Mesenchymal stem cell (in vitro differentiated cells and primary cell): ENCODE data around the gene GAGE10.

Experiments
- DNase-seq: peaks from one replicate; pipeline ENCODE4 v3.0.0-alpha.2; 2013
- H2AFZ ChIP-seq: one replicate; pipeline ENCODE4 v1.6.1; 2013; ENCODE audit warnings: low read depth, mild to moderate bottlenecking, control low read depth, inconsistent platforms, low read length, moderate library complexity
- H2AK5ac ChIP-seq: 2 replicates; pipeline ENCODE4 v1.6.1; 2013; ENCODE audit warnings: low read length, moderate library complexity, mild to moderate bottlenecking, inconsistent platforms; ENCODE audit not compliant: severe bottlenecking
- H2BK120ac ChIP-seq: one replicate; pipeline ENCODE4 v1.6.1; 2013; ENCODE audit warnings: low read depth, mild to moderate bottlenecking, inconsistent platforms, low read length, moderate library complexity
- H2BK12ac ChIP-seq, 2 experiments: one replicate each; pipeline ENCODE4 v1.6.1; 2013; ENCODE audit warnings: inconsistent platforms in 2 of 2, low read length in 2 of 2, mild to moderate bottlenecking in 2 of 2, moderate library complexity in 2 of 2, control low read depth in 1 of 2
- H2BK15ac ChIP-seq: one replicate; pipeline ENCODE4 v1.6.1; 2013; ENCODE audit warnings: mild to moderate bottlenecking, low read depth, inconsistent platforms; ENCODE audit not compliant: poor library complexity, severe bottlenecking
- H2BK5ac ChIP-seq: 2 replicates; pipeline ENCODE4 v1.6.1; 2013; ENCODE audit warnings: low read depth, mild to moderate bottlenecking, low read length, control low read depth, inconsistent platforms; ENCODE audit not compliant: poor library complexity, severe bottlenecking
- H3K14ac ChIP-seq, 2 experiments: one replicate each; pipeline ENCODE4 v1.6.1; 2013; ENCODE audit warnings: inconsistent platforms in 2 of 2, low read length in 2 of 2, control low read depth in 1 of 2, mild to moderate bottlenecking in 1 of 2, moderate library complexity in 1 of 2
- H3K18ac ChIP-seq, 2 experiments: one replicate each; pipeline ENCODE4 v1.6.1; 2013; ENCODE audit warnings: inconsistent platforms in 2 of 2, low read length in 2 of 2, control low read depth in 1 of 2, low read depth in 1 of 2, mild to moderate bottlenecking in 1 of 2
- H3K23ac ChIP-seq, 2 experiments: one replicate each; pipeline ENCODE4 v1.6.1; 2013; ENCODE audit warnings: inconsistent platforms in 2 of 2, low read length in 2 of 2, mild to moderate bottlenecking in 2 of 2, moderate library complexity in 2 of 2, control low read depth in 1 of 2
- H3K27ac ChIP-seq: 2 replicates; pipeline ENCODE4 v1.5.1; 2013; ENCODE audit warnings: mild to moderate bottlenecking, moderate library complexity, low read length, control low read depth, inconsistent platforms; ENCODE audit not compliant: poor library complexity, severe bottlenecking
- H3K27me3 ChIP-seq, 2 experiments: 2 replicates each; pipeline versions ENCODE4 v1.6.1 to v1.7.0; 2013; ENCODE audit warnings: low read length in 2 of 2, mild to moderate bottlenecking in 2 of 2, moderate library complexity in 2 of 2, control low read depth in 1 of 2, inconsistent platforms in 1 of 2; ENCODE audit not compliant: control insufficient read depth in 1 of 2, insufficient read depth in 1 of 2
- H3K36me3 ChIP-seq, 2 experiments: 2 replicates each; pipeline versions ENCODE4 v1.6.1 to v1.7.0; 2013; ENCODE audit warnings: low read length in 2 of 2, control low read depth in 1 of 2, inconsistent platforms in 1 of 2, low read depth in 1 of 2, mild to moderate bottlenecking in 1 of 2; ENCODE audit not compliant: insufficient read depth in 2 of 2, control insufficient read depth in 1 of 2
- H3K4ac ChIP-seq, 2 experiments: one replicate each; pipeline ENCODE4 v1.6.1; 2013; ENCODE audit warnings: inconsistent platforms in 2 of 2, low read length in 2 of 2, mild to moderate bottlenecking in 2 of 2, moderate library complexity in 2 of 2, control low read depth in 1 of 2, low read depth in 1 of 2
- H3K4me1 ChIP-seq: 2 replicates; pipeline ENCODE4 v1.6.1; 2013; ENCODE audit warnings: low read depth, low read length, control low read depth; ENCODE audit not compliant: control insufficient read depth, insufficient read depth
- H3K4me2 ChIP-seq: 2 replicates; pipeline ENCODE4 v1.6.1; 2013; ENCODE audit warnings: low read length, mild to moderate bottlenecking, inconsistent platforms; ENCODE audit not compliant: poor library complexity, severe bottlenecking
- H3K4me3 ChIP-seq, 2 experiments: 2 replicates each; pipeline versions ENCODE4 v1.5.1 to v1.7.0; 2013; ENCODE audit warnings: low read length in 2 of 2, mild to moderate bottlenecking in 2 of 2, control low read depth in 1 of 2, low read depth in 1 of 2; ENCODE audit not compliant: insufficient read depth in 1 of 2
- H3K79me1 ChIP-seq: replicated peaks from 2 replicates; pipeline ENCODE4 v1.6.1; 2013; ENCODE audit warnings: mild to moderate bottlenecking, control low read depth, low read length, inconsistent platforms; ENCODE audit not compliant: poor library complexity, severe bottlenecking
- H3K9ac ChIP-seq: 2 replicates; pipeline ENCODE4 v1.7.0; 2013; ENCODE audit warnings: mild to moderate bottlenecking, low read length, moderate library complexity
- H3K9me3 ChIP-seq: 2 replicates; pipeline ENCODE4 v1.7.0; 2013; ENCODE audit warnings: mild to moderate bottlenecking, low read length; ENCODE audit not compliant: control insufficient read depth
- H4K8ac ChIP-seq: one replicate; pipeline ENCODE4 v1.6.1; 2013; ENCODE audit warnings: inconsistent platforms, mild to moderate bottlenecking, low read length, moderate library complexity
- H4K91ac ChIP-seq: one replicate; pipeline ENCODE4 v1.6.1; 2013; ENCODE audit warnings: mild to moderate bottlenecking, low read length, inconsistent platforms
- WGBS: methylation state at CpG from one replicate; pipeline ENCODE4 v1.1.7; 2013; ENCODE audit warnings: mixed read lengths; 5-methylcytosine and 5-hydroxymethylcytosine counted together

GAGE10 gene

DNA sequence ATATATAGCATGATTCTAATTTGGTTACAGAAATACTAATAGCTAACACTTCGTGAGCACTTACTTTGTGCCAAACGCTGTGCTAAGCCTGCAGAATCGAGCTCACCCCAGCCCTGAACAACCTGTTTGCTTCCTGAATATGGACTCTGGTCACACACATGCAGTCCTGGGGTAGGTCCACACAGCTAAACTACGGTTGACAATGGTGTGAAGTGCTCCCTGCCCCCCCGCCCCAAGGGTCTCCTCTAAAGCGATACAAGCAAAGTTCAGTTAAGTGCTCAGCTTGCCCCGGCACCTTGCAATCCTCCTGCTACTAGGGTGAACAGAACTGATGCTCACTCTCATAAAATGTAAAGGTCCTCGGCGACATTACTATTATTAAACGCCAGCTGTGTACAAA, 39.8 kb upstream of the GAGE10 start:
- Histone ChIP-seq H2BK12ac (no peak overlapping the region), H3K9me3 (peaks cover 4% of the 10 kb centered on the region), H2AK5ac (no peak overlapping the region), H2BK120ac (no peak overlapping the region), H2BK5ac (no peak overlapping the region), H2AFZ (no peak overlapping the region), H3K4me1 (peaks cover 2% of the 10 kb centered on the region), H3K14ac (no peak overlapping the region), H3K4me3 (no peak overlapping the region), H3K4ac (no peak overlapping the region), H2BK15ac (no peak overlapping the region), H3K27ac (no peak overlapping the region), H3K4me2 (no peak overlapping the region), H3K36me3 (no peaks in the 10 kb centered on the region), H3K27me3 (peaks cover 0 to 25% of the 10 kb centered on the region in 2 experiments), H3K23ac (no peak overlapping the region), H4K91ac (no peak overlapping the region), H3K79me1 (no peaks in the 10 kb centered on the region), H3K18ac (no peak overlapping the region), H3K9ac (no peak overlapping the region), H4K8ac (no peak overlapping the region)
- WGBS = 89% methylated on average over 10 of the region's 10 CpGs
- no peak for DNase-seq

DNA sequence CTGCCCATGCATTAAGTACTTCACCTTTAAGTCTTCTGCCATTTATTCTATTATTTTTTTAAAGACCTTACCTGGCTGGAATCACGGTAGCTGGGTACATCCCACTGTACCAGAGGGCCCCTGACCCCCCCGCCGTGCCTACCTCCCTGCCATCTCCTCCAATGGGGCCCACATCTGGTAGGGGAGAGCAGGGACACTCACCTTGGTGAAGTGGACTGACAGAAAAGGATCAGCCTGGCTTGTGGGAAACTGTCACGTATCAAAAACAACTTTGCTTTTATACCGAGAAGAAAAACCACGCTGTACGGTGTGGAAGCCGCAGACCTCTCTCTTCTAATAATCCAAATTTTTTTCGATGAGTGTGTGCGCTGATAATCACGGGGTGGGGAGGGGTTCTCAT, 39.0 kb upstream of the GAGE10 start, which contains the start of gene FOXP3:
FOXP3 (minus strand) TSS at position 251 of the 400 bp plus-strand sequence. CDS start 6,205 bp downstream, outside the sequence.
- Histone ChIP-seq H3K4me1 (peaks cover 2% of the 10 kb centered on the region), H2BK5ac (no peak within 1 kb of the TSS), H4K91ac (no peak within 1 kb of the TSS), H2BK12ac (no peak within 1 kb of the TSS), H3K9ac (no peak within 1 kb of the TSS), H3K9me3 (peaks cover 4% of the 10 kb centered on the region), H2BK120ac (no peak within 1 kb of the TSS), H3K4me2 (no peak within 1 kb of the TSS), H3K4me3 (no peak within 1 kb of the TSS), H3K23ac (no peak within 1 kb of the TSS), H3K27me3 (peaks cover 0 to 22% of the 10 kb centered on the region in 2 experiments), H2AFZ (no peak within 1 kb of the TSS), H3K36me3 (no peaks in the 10 kb centered on the region), H3K18ac (no peak within 1 kb of the TSS), H2AK5ac (no peak within 1 kb of the TSS), H3K27ac (no peak within 1 kb of the TSS), H3K4ac (no peak within 1 kb of the TSS), H2BK15ac (no peak within 1 kb of the TSS), H4K8ac (no peak within 1 kb of the TSS), H3K79me1 (no peaks in the 10 kb centered on the region), H3K14ac (no peak within 1 kb of the TSS)
- WGBS = 79% methylated on average over 3 of the region's 11 CpGs
- DNase-seq = no peak

DNA sequence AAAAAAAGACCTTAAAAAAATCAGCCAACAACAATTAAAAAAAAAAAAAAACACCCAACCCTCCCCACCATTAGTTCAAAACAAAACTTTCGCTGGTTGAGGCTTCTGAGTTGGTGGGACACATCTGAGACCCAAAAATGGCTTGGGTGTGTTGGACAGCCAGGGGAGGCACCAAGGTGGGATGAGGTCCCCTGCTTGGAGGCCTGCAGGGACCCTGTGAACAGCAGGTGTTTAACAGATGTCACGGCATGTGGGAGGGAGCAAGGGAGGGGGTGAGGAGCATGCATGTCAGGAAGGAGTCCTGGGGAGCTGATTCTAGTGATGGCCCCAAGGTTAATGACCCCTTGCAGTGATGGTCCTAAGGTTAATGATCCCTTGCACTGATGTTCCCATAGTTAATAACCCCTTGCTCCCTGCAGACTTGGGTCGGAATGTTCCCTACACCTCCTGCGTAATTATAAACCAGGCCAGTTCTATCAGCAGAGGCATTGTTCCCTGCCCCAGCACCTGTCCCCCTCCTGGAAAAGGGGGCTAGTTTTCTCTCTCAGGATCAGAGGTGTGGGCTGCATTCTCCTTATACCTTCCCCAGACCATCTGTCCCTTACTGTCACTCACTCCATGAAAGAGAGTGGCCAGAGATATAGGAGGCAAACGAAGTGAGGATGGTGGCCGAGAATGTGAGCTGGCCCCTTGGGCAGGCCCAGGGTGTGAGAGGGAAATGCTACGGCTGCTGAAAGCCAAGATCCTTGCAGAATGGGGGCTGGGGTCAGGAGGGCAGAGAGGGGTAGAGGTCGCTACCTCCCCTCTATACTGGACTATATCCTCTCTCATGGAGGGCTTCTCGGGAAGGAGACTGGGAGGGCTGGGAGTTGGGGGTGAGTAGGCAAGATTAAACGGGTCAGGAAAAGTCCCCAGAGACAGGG, 36.7 kb upstream of the GAGE10 start:
- H2AFZ ChIP-seq = no peak overlapping the region
- no peak for DNase-seq
- no peak overlapping the region for H2BK15ac ChIP-seq
- no peak overlapping the region for H3K9ac ChIP-seq
- H3K4me1 ChIP-seq = peaks cover 14% of the 10 kb centered on the region
- 85% methylated on average over 5 of the region's 10 CpGs for WGBS
- H3K18ac ChIP-seq = no peak overlapping the region
- no peak overlapping the region for H3K4ac ChIP-seq
- no peaks in the 10 kb centered on the region for H3K36me3 ChIP-seq
- H2AK5ac ChIP-seq = no peak overlapping the region
- H3K27me3 ChIP-seq = peaks cover 0 to 21% of the 10 kb centered on the region in 2 experiments
- no peak overlapping the region for H4K91ac ChIP-seq
- no peak overlapping the region for H4K8ac ChIP-seq
- no peak overlapping the region for H3K23ac ChIP-seq
- H3K4me3 ChIP-seq = no peak overlapping the region
- no peaks in the 10 kb centered on the region for H3K79me1 ChIP-seq
- no peak overlapping the region for H2BK120ac ChIP-seq
- H2BK5ac ChIP-seq = no peak overlapping the region
- peaks cover 4% of the 10 kb centered on the region for H3K9me3 ChIP-seq
- no peak overlapping the region for H3K4me2 ChIP-seq
- no peak overlapping the region for H2BK12ac ChIP-seq
- H3K14ac ChIP-seq = no peak overlapping the region
- no peak overlapping the region for H3K27ac ChIP-seq

DNA sequence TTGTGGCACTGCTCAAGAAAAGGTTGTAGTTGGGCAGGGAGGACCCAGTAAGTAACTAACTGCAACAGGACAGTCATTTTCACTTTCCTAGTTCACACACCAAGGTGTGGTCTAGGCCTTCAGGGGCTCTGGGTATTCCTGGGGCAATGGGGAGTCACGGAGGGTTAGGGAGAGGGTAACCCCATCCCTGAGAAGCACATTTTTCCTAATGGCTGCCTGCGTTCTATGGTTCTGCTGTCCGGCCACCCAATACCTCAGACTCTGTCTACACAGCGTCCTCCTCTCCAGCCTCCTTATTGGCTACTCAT, 34.8 kb upstream of the GAGE10 start:
- peak overlapping the region; percentile 3 for H2BK120ac ChIP-seq
- H3K27me3 ChIP-seq = peaks cover 0 to 7% of the 10 kb centered on the region in 2 experiments
- H2BK12ac ChIP-seq = no peak overlapping the region
- peak overlapping the region; percentile 95 for H4K8ac ChIP-seq
- no peak overlapping the region for H3K23ac ChIP-seq
- no peak for DNase-seq
- peak overlapping the region; percentile 2 for H2BK5ac ChIP-seq
- H3K4me1 ChIP-seq = peaks cover 22% of the 10 kb centered on the region
- H3K9me3 ChIP-seq = no peaks in the 10 kb centered on the region
- peak overlapping the region; percentile 94 for H3K9ac ChIP-seq
- peaks cover 0 to 7% of the 10 kb centered on the region in 2 experiments for H3K36me3 ChIP-seq
- peak overlapping the region; percentile 44 to 82 for H3K4me3 ChIP-seq
- H3K79me1 ChIP-seq = peaks cover 2% of the 10 kb centered on the region
- peak overlapping the region; percentile 67 for H3K27ac ChIP-seq
- H3K18ac ChIP-seq = peak overlapping the region; percentile 28 to 62
- H3K14ac ChIP-seq = peak overlapping the region in 1 of 2 experiments; percentile 81
- peak overlapping the region; percentile 68 for H3K4me2 ChIP-seq
- WGBS = 1% methylated on average over 3 of the region's 4 CpGs
- H4K91ac ChIP-seq = peak overlapping the region; percentile 18
- peak overlapping the region in 1 of 2 experiments; percentile 54 for H3K4ac ChIP-seq
- H2AK5ac ChIP-seq = no peak overlapping the region
- H2BK15ac ChIP-seq = no peak overlapping the region
- peak overlapping the region; percentile 36 for H2AFZ ChIP-seq
